Activated CD4-positive, alpha-beta memory T cell treated with anti-CD3 and anti-CD28 coated beads for 36 hours (primary cell): ENCODE measurements around the gene FAM83F. TPM values are rescaled to one million over a fixed set of nuclear protein-coding genes. Genes with fewer than 3 reads are reported as not detected.

Experiments
- CTCF ChIA-PET: fragments of 350-600 bp; sonication (Branson Sonifier 250); formaldehyde crosslinking; loops from one replicate; lab custom pipeline; 2021; ENCODE audit warnings: antibody characterized with exemption, inconsistent platforms; lab: Charles Lee
- POLR2A ChIA-PET: fragments of 350-600 bp; sonication (Branson Sonifier 250); formaldehyde crosslinking; loops from one replicate; lab custom pipeline; 2021; ENCODE audit warnings: antibody characterized with exemption; lab: Charles Lee
- DNase-seq: peaks from one replicate; pipeline ENCODE4 v3.0.0-alpha.2; 2020
- H3K27ac Mint-ChIP-seq: one replicate; pipeline ENCODE4 v1.8.0; 2021; ENCODE audit warnings: mixed read lengths
- H3K27me3 Mint-ChIP-seq: one replicate; pipeline ENCODE4 v1.8.0; 2021; ENCODE audit warnings: mixed read lengths
- H3K36me3 Mint-ChIP-seq: one replicate; pipeline ENCODE4 v1.8.0; 2021; ENCODE audit warnings: mixed read lengths
- H3K4me1 Mint-ChIP-seq: one replicate; pipeline ENCODE4 v1.8.0; 2021; ENCODE audit warnings: low read depth, mixed read lengths
- H3K4me3 Mint-ChIP-seq: one replicate; pipeline ENCODE4 v1.8.0; 2021; ENCODE audit warnings: mild to moderate bottlenecking, mixed read lengths
- H3K9me3 Mint-ChIP-seq: one replicate; pipeline ENCODE4 v1.8.0; 2021; ENCODE audit warnings: mixed read lengths
- intact Hi-C: fragments of 100-400 bp; cut with micrococcal nuclease; formaldehyde crosslinking; loops from one replicate; pipeline ENCODE4 v1.15.1; 2023
- total RNA-seq, 2 experiments: library from RNA; stranded (reverse); gene quantifications; one replicate each; pipeline ENCODE4 v1.2.3, GENCODE V29; 2021

The FAM83F gene
- total RNA-seq, 2 experiments from 2014 or later = 0.26 to 0.41 TPM

DNA sequence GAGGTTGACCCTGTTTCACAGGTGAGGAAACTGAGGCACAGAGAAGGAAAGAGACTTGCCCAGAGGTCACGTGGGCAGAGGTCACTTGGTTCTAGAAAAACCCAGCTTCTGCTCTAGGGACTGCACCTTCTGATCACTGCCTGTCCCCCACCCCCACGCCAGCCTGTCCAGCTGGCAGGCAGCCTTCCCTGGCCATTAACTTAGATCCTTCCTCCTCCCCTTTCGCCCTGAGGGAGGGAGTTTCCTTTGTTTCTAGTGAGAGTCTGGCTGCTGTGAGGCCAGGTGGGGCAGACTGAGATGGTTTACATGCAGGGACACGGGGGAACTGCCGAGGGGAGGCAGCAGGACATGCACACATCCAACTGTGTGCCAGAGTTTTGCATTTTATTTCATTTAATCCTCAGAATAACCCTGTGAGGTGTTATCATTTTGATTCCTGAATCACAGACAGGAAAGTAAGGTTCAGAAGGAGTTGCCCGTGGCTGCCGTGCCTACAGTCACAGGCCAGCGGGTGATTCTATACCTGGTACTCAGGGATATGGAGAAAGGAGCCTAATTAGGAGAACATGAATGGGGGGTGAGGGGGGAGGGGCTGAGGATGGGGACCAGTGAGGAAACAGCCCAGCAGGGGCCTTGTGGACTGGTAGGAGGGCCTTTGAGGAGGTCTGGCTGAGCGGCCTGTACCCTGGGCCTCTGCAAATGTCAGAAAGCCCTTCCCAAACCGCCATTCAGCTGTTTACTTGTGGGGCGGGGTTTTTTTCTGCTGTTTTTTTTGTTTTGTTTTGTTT, 3.4 kb downstream of the FAM83F start:
- no peak overlapping the region for H3K4me3 Mint-ChIP-seq
- CTCF ChIA-PET = interaction anchor here (0.6 kb wide), 1 partner anchor 27 kb away, joined by 4 read pairs; no protein-coding TSS in a partner anchor
- POLR2A ChIA-PET = interaction anchor here (1.4 kb wide), 1 partner anchor 8 kb away, joined by 3 read pairs; no protein-coding TSS in a partner anchor
- H3K27ac Mint-ChIP-seq = no peak overlapping the region
- H3K36me3 Mint-ChIP-seq = no peaks in the 10 kb centered on the region
- peaks cover 7% of the 10 kb centered on the region for H3K4me1 Mint-ChIP-seq
- peaks cover 13% of the 10 kb centered on the region for H3K27me3 Mint-ChIP-seq
- intact Hi-C loops = no loop called here
- H3K9me3 Mint-ChIP-seq = no peaks in the 10 kb centered on the region
- DNase-seq = no peak

DNA sequence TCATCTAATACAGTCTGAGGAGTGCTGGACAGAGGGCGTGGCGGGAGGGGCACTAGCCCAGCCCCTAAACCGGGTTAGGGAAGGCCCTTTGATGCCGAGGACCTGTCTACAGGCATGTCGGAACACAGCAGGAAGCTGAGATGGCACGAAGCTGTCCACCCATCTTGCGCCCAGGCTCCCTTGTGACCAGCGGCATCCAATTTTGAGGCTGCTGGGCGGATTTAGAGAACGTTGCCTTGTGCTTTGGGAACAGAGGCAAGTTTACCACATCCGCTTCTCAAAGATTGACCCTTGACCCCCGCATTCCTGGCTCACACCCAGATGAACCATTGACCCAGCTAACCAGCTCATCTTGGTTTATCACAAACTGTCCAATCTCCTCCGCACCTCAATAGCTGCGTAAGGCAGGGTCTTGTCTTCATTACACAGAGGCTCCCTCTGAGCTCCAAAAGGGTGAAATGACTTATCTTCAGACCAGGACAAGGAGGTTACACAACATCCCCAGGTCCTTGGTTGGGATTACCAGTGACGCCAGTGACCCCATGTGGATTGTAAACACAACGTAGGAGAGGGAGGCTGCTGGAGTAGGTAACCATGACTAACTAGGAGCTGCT, 4.5 kb downstream of the FAM83F start:
- no peaks in the 10 kb centered on the region for H3K9me3 Mint-ChIP-seq
- CTCF ChIA-PET = interaction anchor here (0.7 to 2.9 kb wide), 5 partner anchors 25 to 465 kb away, joined by 3 to 12 read pairs (median 3); no protein-coding TSS in a partner anchor
- no peaks in the 10 kb centered on the region for H3K36me3 Mint-ChIP-seq
- POLR2A ChIA-PET = no interaction called here
- intact Hi-C loops = no loop called here
- H3K4me1 Mint-ChIP-seq = peaks cover under 1% of the 10 kb centered on the region
- peaks cover 5% of the 10 kb centered on the region for H3K27me3 Mint-ChIP-seq
- no peak overlapping the region for H3K27ac Mint-ChIP-seq
- DNase-seq = peak; percentile 24
- H3K4me3 Mint-ChIP-seq = no peak overlapping the region

DNA sequence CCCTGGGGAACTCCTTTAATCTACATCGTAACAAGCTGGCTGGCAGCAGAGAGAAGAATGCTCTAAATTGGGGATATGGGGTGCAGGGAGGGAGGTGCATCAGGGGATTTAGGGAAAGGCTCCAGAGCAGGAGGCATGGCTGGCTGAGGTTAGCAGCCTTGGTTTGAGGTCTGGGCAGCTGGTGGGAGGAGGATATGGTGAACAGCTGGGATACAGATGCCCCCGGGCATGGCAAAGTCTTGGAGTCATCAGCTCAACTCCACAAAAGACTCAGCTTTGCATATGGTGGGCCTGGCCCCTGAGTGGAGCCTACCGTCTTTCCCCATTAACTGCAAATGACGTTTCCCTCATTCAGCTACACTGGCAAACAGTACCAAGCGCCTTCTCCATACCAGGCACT, 5.4 kb downstream of the FAM83F start:
- no peaks in the 10 kb centered on the region for H3K9me3 Mint-ChIP-seq
- CTCF ChIA-PET = interaction anchor here (0.7 to 2.9 kb wide), 3 partner anchors 25 to 466 kb away, joined by 3 to 12 read pairs (median 3); no protein-coding TSS in a partner anchor
- no peak for DNase-seq
- POLR2A ChIA-PET = no interaction called here
- no peak overlapping the region for H3K27ac Mint-ChIP-seq
- H3K4me3 Mint-ChIP-seq = no peak overlapping the region
- no peaks in the 10 kb centered on the region for H3K36me3 Mint-ChIP-seq
- intact Hi-C loops = no loop called here
- H3K27me3 Mint-ChIP-seq = peaks cover 5% of the 10 kb centered on the region
- H3K4me1 Mint-ChIP-seq = no peaks in the 10 kb centered on the region

GRCh38 chr22:40001106-40001505, 6.4 kb downstream of the FAM83F start:
- ChIA-PET CTCF (interaction anchor here (1.4 to 2.9 kb wide), 2 partner anchors 24 kb away, joined by 4 to 12 read pairs; no protein-coding TSS in a partner anchor), POLR2A (no interaction called here)
- no peak overlapping the region for H3K4me3 Mint-ChIP-seq
- no peaks in the 10 kb centered on the region for H3K9me3 Mint-ChIP-seq
- H3K27ac Mint-ChIP-seq = no peak overlapping the region
- intact Hi-C loops = no loop called here
- H3K27me3 Mint-ChIP-seq = peaks cover 2% of the 10 kb centered on the region
- no peak for DNase-seq
- H3K36me3 Mint-ChIP-seq = no peaks in the 10 kb centered on the region
- H3K4me1 Mint-ChIP-seq = no peaks in the 10 kb centered on the region

- ChIA-PET CTCF (interaction anchor here (0.9 to 2.9 kb wide), 3 partner anchors 23 to 35 kb away, joined by 3 to 12 read pairs (median 4); no protein-coding TSS in a partner anchor), POLR2A (no interaction called here)
- Mint-ChIP-seq H3K9me3 (no peaks in the 10 kb centered on the region), H3K27me3 (peaks cover 1% of the 10 kb centered on the region), H3K4me1 (no peaks in the 10 kb centered on the region), H3K36me3 (no peaks in the 10 kb centered on the region), H3K27ac (no peak overlapping the region), H3K4me3 (no peak overlapping the region)
- DNase-seq = no peak
- intact Hi-C loops = no loop called here
Measured at GRCh38 chr22:40001800-40002577, 7.2 kb downstream of the FAM83F start.

DNA sequence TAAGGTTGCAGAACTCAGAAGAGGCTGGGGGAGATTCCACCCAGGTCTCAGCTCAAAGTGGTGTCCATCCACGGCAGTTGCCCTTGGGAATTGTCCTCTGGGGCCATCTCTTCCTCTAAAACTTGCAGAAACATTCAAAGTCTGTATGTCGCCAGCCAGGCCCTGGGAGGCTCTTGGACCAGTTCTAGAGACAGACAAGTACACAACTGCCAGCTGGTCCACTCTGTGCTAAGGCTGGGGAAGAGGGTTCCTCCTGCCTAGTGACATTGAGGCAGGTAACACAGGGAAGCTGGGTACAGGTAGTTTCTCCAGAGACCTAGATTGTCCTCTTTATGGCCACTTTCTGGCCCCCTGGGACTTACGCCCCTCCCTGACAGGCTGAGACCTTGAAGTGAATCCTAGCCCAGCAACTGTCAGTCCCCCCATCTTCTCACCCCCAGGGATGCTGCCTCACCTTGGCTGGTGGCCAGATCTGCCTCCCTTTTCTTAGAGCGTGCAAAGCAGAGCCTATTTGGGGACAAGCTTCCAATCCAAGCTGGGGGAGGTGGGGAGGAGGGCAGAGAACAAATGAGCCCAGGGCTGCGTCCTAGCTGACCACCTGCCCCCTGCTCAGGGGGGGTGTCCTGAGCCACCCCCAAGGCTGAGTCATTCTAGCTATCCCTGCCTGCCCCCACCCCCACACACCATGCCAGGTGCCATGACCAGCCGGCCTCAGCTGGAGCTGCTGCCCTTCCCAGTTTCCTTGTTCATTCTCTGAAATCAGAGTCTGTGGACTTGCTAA, 8.4 kb downstream of the FAM83F start:
- intact Hi-C loops = no loop called here
- Mint-ChIP-seq H3K27me3 (peaks cover 1% of the 10 kb centered on the region), H3K4me1 (no peaks in the 10 kb centered on the region), H3K36me3 (no peaks in the 10 kb centered on the region), H3K9me3 (no peaks in the 10 kb centered on the region), H3K27ac (no peak overlapping the region), H3K4me3 (no peak overlapping the region)
- ChIA-PET POLR2A (no interaction called here), CTCF (interaction anchor here (2.8 kb wide), 1 partner anchor 22 kb away, joined by 16 read pairs; no protein-coding TSS in a partner anchor)
- DNase-seq = no peak

DNA sequence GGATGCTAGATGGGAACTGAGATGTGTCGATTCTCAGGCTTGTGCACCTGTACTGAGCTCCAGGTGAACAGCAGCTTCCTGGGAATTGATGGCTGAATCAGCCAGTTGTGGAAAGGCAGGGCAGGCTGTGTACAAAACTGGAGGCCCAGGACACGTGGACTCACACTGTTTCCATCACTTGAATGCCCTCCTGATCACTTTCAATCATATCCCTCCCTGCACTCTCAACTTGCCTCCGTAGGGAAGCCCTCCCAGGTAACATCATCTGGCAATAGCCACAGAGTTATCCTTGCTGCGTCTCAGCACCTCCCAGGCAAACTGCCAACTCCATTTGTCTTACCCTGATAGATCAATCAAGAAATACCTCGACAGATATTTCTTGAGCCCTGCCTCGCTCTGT, 10.1 kb downstream of the FAM83F start:
- DNase-seq = no peak
- CTCF ChIA-PET = interaction anchor here (0.8 to 2.8 kb wide), 2 partner anchors 20 to 448 kb away, joined by 3 to 16 read pairs; no protein-coding TSS in a partner anchor
- no peaks in the 10 kb centered on the region for H3K36me3 Mint-ChIP-seq
- H3K27ac Mint-ChIP-seq = no peak overlapping the region
- POLR2A ChIA-PET = no interaction called here
- peaks cover 7% of the 10 kb centered on the region for H3K4me1 Mint-ChIP-seq
- H3K9me3 Mint-ChIP-seq = no peaks in the 10 kb centered on the region
- peaks cover 10% of the 10 kb centered on the region for H3K27me3 Mint-ChIP-seq
- intact Hi-C loops = no loop called here
- H3K4me3 Mint-ChIP-seq = no peak overlapping the region

GRCh38 chr22:40006641-40007040, 11.9 kb downstream of the FAM83F start:
- ChIA-PET POLR2A (interaction anchor here (1.2 kb wide), 1 partner anchor 9 kb away, joined by 3 read pairs; no protein-coding TSS in a partner anchor), CTCF (interaction anchor here (1.0 kb wide), 1 partner anchor 60 kb away, joined by 3 read pairs; no protein-coding TSS in a partner anchor)
- H3K4me3 Mint-ChIP-seq = no peak overlapping the region
- no peaks in the 10 kb centered on the region for H3K36me3 Mint-ChIP-seq
- intact Hi-C loops = no loop called here
- peaks cover 13% of the 10 kb centered on the region for H3K4me1 Mint-ChIP-seq
- no peak overlapping the region for H3K27ac Mint-ChIP-seq
- DNase-seq = no peak
- H3K27me3 Mint-ChIP-seq = peaks cover 17% of the 10 kb centered on the region
- no peaks in the 10 kb centered on the region for H3K9me3 Mint-ChIP-seq

DNA sequence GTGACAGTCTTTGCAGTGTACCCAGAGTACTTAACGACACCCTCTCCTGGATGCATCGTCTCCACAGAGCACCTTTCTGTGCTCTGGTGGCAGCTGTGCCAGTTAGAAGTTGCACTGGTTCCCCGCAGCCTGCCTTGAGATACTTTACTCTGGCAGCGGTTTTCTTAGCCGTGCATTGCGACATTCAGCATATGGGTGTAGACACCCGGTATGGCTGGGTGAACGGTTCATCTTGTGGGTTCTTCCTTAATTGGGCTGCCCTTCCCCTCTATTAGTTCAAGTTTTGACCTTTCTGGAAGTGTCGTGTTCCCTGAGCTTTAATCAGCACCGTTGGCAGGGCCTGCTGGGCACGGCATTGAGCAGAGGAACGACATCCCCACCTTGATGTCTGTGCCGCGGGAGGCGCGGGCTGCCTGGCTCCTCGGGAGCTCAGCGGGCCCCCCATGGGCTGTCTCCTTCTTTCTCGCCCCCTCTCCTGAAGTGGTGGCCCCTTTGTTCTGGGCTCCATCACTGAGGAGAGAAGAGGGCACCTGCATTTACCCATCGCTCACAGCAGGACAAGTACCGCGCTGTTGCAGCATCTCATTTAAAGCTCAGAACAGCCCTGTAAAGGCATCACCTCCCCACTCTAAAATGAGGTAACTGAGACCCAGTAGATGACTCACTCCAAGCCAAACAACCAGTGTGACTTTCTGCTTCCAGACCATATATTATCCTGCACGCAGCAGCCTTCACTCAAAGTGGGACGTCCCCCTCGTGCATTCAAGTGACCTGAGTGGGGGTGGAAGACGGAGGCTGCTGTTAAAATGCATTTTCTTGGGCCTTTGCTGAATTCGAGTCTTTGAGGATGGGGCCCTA, 13.3 kb downstream of the FAM83F start:
- peaks cover 22% of the 10 kb centered on the region for H3K27me3 Mint-ChIP-seq
- H3K36me3 Mint-ChIP-seq = no peaks in the 10 kb centered on the region
- H3K27ac Mint-ChIP-seq = no peak overlapping the region
- H3K4me1 Mint-ChIP-seq = peaks cover 13% of the 10 kb centered on the region
- ChIA-PET POLR2A (no interaction called here), CTCF (no interaction called here)
- no peak overlapping the region for H3K4me3 Mint-ChIP-seq
- intact Hi-C loops = no loop called here
- no peaks in the 10 kb centered on the region for H3K9me3 Mint-ChIP-seq
- DNase-seq = no peak

- H3K4me1 Mint-ChIP-seq = peaks cover 13% of the 10 kb centered on the region
- H3K27me3 Mint-ChIP-seq = peaks cover 25% of the 10 kb centered on the region
- POLR2A ChIA-PET = no interaction called here
Measured at GRCh38 chr22:40008726-40009291, 14.1 kb downstream of the FAM83F start.

More at GRCh38 chr22:40008726-40009291, 14.1 kb downstream of the FAM83F start:
- Mint-ChIP-seq H3K36me3 (no peaks in the 10 kb centered on the region), H3K9me3 (no peaks in the 10 kb centered on the region), H3K27ac (no peak overlapping the region), H3K4me3 (no peak overlapping the region)
- intact Hi-C loops = no loop called here
- CTCF ChIA-PET = interaction anchor here (0.8 to 1.9 kb wide), 4 partner anchors 12 to 475 kb away, joined by 3 to 9 read pairs (median 4); no protein-coding TSS in a partner anchor
- DNase-seq = no peak
